ENCODE measurements around the gene OSBPL5. TPM values are rescaled to one million over a fixed set of nuclear protein-coding genes. Genes with fewer than 3 reads are reported as not detected.

The OSBPL5 gene
- total RNA-seq, 1 experiment from 2014 or later: 28.4 TPM

- Histone ChIP-seq H3K36me3 (ENCODE audit: insufficient read depth, low read length, poor library complexity, severe bottlenecking) (no peaks in the 10 kb centered on the region), H3K27me3 (replicated peaks; ENCODE audit: insufficient read depth, low read depth, low read length, poor library complexity) (no peaks in the 10 kb centered on the region), H3K27ac (ENCODE audit: low read depth, low read length, poor library complexity, severe bottlenecking) (no peak overlapping the region), H3K4me1 (ENCODE audit: insufficient read depth, low read length, poor library complexity, severe bottlenecking) (peaks cover 10% of the 10 kb centered on the region), H3K4me3 (ENCODE audit: low read depth, low read length, poor library complexity, severe bottlenecking) (no peak overlapping the region), H3K9me3 (ENCODE audit: low read depth, low read length, poor library complexity, severe bottlenecking) (no peaks in the 10 kb centered on the region)
- intact Hi-C loops (cut with micrococcal nuclease; ENCODE audit: unreplicated experiment): no loop called here
- BruUV-seq (replicated peaks): no TSS peak
- POLR2A ChIA-PET (ENCODE audit: low non-redundant PET): no interaction called here
- no peak for TF ChIP-seq EZH2 (IDR thresholded peaks at IDR 0.05; ENCODE audit: borderline replicate concordance, low read depth, low read length, poor library complexity, severe bottlenecking)
- no peak for TF ChIP-seq CTCF (conservative IDR thresholded peaks at IDR 0.05; ENCODE audit: low read depth, low read length)
- CTCF ChIA-PET: no interaction called here
- no peak for DNase-seq (ENCODE audit: low spot score)
Measured at GRCh38 chr11:3166268-3167142, 1.4 kb upstream of the OSBPL5 start.

GRCh38 chr11:3165916-3166267 is 782 bp upstream of the OSBPL5 start:
- no peaks in the 10 kb centered on the region for H3K9me3 ChIP-seq (ENCODE audit: low read depth, low read length, poor library complexity, severe bottlenecking)
- POLR2A ChIA-PET (ENCODE audit: low non-redundant PET): no interaction called here
- H3K4me3 ChIP-seq (ENCODE audit: low read depth, low read length, poor library complexity, severe bottlenecking): no peak overlapping the region
- no TSS peak for BruUV-seq (replicated peaks)
- H3K4me1 ChIP-seq (ENCODE audit: insufficient read depth, low read length, poor library complexity, severe bottlenecking): peaks cover 10% of the 10 kb centered on the region
- H3K27me3 ChIP-seq (replicated peaks; ENCODE audit: insufficient read depth, low read depth, low read length, poor library complexity): no peaks in the 10 kb centered on the region
- no peak overlapping the region for H3K27ac ChIP-seq (ENCODE audit: low read depth, low read length, poor library complexity, severe bottlenecking)
- TF ChIP-seq EZH2 (IDR thresholded peaks at IDR 0.05; ENCODE audit: borderline replicate concordance, low read depth, low read length, poor library complexity, severe bottlenecking) (no peak), CTCF (conservative IDR thresholded peaks at IDR 0.05; ENCODE audit: low read depth, low read length) (no peak)
- H3K36me3 ChIP-seq (ENCODE audit: insufficient read depth, low read length, poor library complexity, severe bottlenecking): no peaks in the 10 kb centered on the region
- DNase-seq (ENCODE audit: low spot score): no peak
- intact Hi-C loops (cut with micrococcal nuclease; ENCODE audit: unreplicated experiment): no loop called here
- CTCF ChIA-PET: no interaction called here

GRCh38 chr11:3164552-3165151 is 458 bp downstream of the OSBPL5 start:
- no peaks in the 10 kb centered on the region for H3K9me3 ChIP-seq (ENCODE audit: low read depth, low read length, poor library complexity, severe bottlenecking)
- TF ChIP-seq CTCF (conservative IDR thresholded peaks at IDR 0.05; ENCODE audit: low read depth, low read length) (no peak), EZH2 (IDR thresholded peaks at IDR 0.05; ENCODE audit: borderline replicate concordance, low read depth, low read length, poor library complexity, severe bottlenecking) (no peak)
- BruUV-seq (replicated peaks): no TSS peak
- peak; percentile 26 for DNase-seq (ENCODE audit: low spot score)
- peaks cover 15% of the 10 kb centered on the region for H3K4me1 ChIP-seq (ENCODE audit: insufficient read depth, low read length, poor library complexity, severe bottlenecking)
- H3K4me3 ChIP-seq (ENCODE audit: low read depth, low read length, poor library complexity, severe bottlenecking): peak overlapping the region; percentile 59
- H3K27me3 ChIP-seq (replicated peaks; ENCODE audit: insufficient read depth, low read depth, low read length, poor library complexity): no peaks in the 10 kb centered on the region
- POLR2A ChIA-PET (ENCODE audit: low non-redundant PET): interaction anchor here (0.5 kb wide), 1 partner anchor 104 kb away, joined by 3 read pairs; no protein-coding TSS in a partner anchor
- CTCF ChIA-PET: no interaction called here
- peak overlapping the region; percentile 53 for H3K27ac ChIP-seq (ENCODE audit: low read depth, low read length, poor library complexity, severe bottlenecking)
- no peaks in the 10 kb centered on the region for H3K36me3 ChIP-seq (ENCODE audit: insufficient read depth, low read length, poor library complexity, severe bottlenecking)
- intact Hi-C loops (cut with micrococcal nuclease; ENCODE audit: unreplicated experiment): no loop called here
